CD14-positive monocyte (primary cell): ENCODE measurements around the gene FRMD4A. TPM values are rescaled to one million over a fixed set of nuclear protein-coding genes. Genes with fewer than 3 reads are reported as not detected.

Experiments
- DNase-seq, 3 donors: peaks; one replicate each; pipeline ENCODE4 v3.0.0-alpha.2; 2011 to 2022
- H2AFZ ChIP-seq: 2 replicates; pipeline ENCODE4 v1.6.0; 2012; ENCODE audit warnings: mild to moderate bottlenecking, low read depth, low read length, inconsistent platforms; ENCODE audit not compliant: insufficient read depth, poor library complexity, severe bottlenecking
- H3K27ac ChIP-seq, 2 donors: 1 replicate in 1 of 2; 2 replicates in 1 of 2; pipeline ENCODE4 v1.5.1; 2012 to 2013; ENCODE audit warnings: low read length in 2 of 2, control low read depth in 1 of 2, inconsistent platforms in 1 of 2, low read depth in 1 of 2, mild to moderate bottlenecking in 1 of 2
- H3K27me3 ChIP-seq, 2 donors: one replicate each; pipeline versions ENCODE4 v1.6.0 to v1.6.1; 2011 to 2013; ENCODE audit warnings: low read length in 2 of 2; ENCODE audit not compliant: control insufficient read depth in 2 of 2, insufficient read depth in 2 of 2
- H3K36me3 ChIP-seq, 2 donors: replicated peaks in 1 of 2; 1 replicate in 1 of 2; 2 replicates in 1 of 2; pipeline versions ENCODE4 v1.5.1 to v1.6.1; 2012 to 2013; ENCODE audit warnings: low read length in 2 of 2, control low read depth in 1 of 2, inconsistent platforms in 1 of 2, mild to moderate bottlenecking in 1 of 2; ENCODE audit not compliant: insufficient read depth in 2 of 2, control insufficient read depth in 1 of 2
- H3K4me1 ChIP-seq, 2 donors: 1 replicate in 1 of 2; 2 replicates in 1 of 2; pipeline versions ENCODE4 v1.5.1 to v1.6.1; 2012 to 2013; ENCODE audit warnings: low read length in 2 of 2, control low read depth in 1 of 2, inconsistent platforms in 1 of 2, mild to moderate bottlenecking in 1 of 2, moderate library complexity in 1 of 2; ENCODE audit not compliant: insufficient read depth in 2 of 2, control insufficient read depth in 1 of 2
- H3K4me2 ChIP-seq: replicated peaks from 2 replicates; pipeline ENCODE3; 2012; ENCODE audit warnings: low read length, moderate library complexity, mild to moderate bottlenecking; ENCODE audit not compliant: poor library complexity, severe bottlenecking; ENCODE audit errors: extremely low read depth
- H3K4me3 ChIP-seq, 3 experiments: fragments of 200-600 bp in 1 of 3; sonication (generic) in 1 of 3; replicated peaks in 1 of 3; 1 replicate in 2 of 3; 2 replicates in 1 of 3; pipeline ENCODE4 v1.5.1; 2011 to 2013; ENCODE audit warnings: low read length in 3 of 3, mild to moderate bottlenecking in 3 of 3, control low read depth in 2 of 3, low read depth in 2 of 3, inconsistent platforms in 1 of 3, moderate library complexity in 1 of 3
- H3K79me2 ChIP-seq: 2 replicates; pipeline ENCODE4 v1.6.0; 2012; ENCODE audit warnings: mild to moderate bottlenecking, control low read depth, inconsistent platforms, low read length, moderate library complexity; ENCODE audit not compliant: insufficient read depth
- H3K9ac ChIP-seq: 2 replicates; pipeline ENCODE4 v1.6.0; 2017; ENCODE audit warnings: low read length, mild to moderate bottlenecking; ENCODE audit not compliant: insufficient read depth, poor library complexity, severe bottlenecking
- H3K9me3 ChIP-seq, 2 donors: replicated peaks in 1 of 2; 1 replicate in 1 of 2; 2 replicates in 1 of 2; pipeline versions ENCODE4 v1.5.1 to v1.6.1; 2012 to 2013; ENCODE audit warnings: low read length in 2 of 2, control low read depth in 1 of 2; ENCODE audit not compliant: control insufficient read depth in 1 of 2, insufficient read depth in 1 of 2
- H4K20me1 ChIP-seq: 2 replicates; pipeline ENCODE4 v1.6.0; 2012; ENCODE audit warnings: mild to moderate bottlenecking, low read length, control low read depth, moderate library complexity; ENCODE audit not compliant: insufficient read depth
- H3K27ac Mint-ChIP-seq, 7 donors: one replicate each; pipeline ENCODE4 v1.8.0; 2020; ENCODE audit warnings: mild to moderate bottlenecking in 7 of 7, mixed read lengths in 7 of 7, moderate library complexity in 6 of 7, inconsistent platforms in 2 of 7
- H3K27me3 Mint-ChIP-seq, 3 donors: one replicate each; pipeline ENCODE4 v1.8.0; 2021 to 2022; ENCODE audit warnings: low read depth in 3 of 3, mild to moderate bottlenecking in 3 of 3, mixed read lengths in 3 of 3, moderate library complexity in 3 of 3, inconsistent platforms in 1 of 3
- H3K36me3 Mint-ChIP-seq, 2 donors: one replicate each; pipeline ENCODE4 v1.8.0; 2020; ENCODE audit warnings: mixed read lengths in 2 of 2, inconsistent platforms in 1 of 2, mild to moderate bottlenecking in 1 of 2
- H3K4me1 Mint-ChIP-seq: one replicate; pipeline ENCODE4 v1.8.0; 2020; ENCODE audit warnings: mild to moderate bottlenecking, mixed read lengths
- H3K4me3 Mint-ChIP-seq, 2 donors: one replicate each; pipeline ENCODE4 v1.8.0; 2020; ENCODE audit warnings: mild to moderate bottlenecking in 2 of 2, mixed read lengths in 2 of 2, moderate library complexity in 1 of 2
- H3K9me3 Mint-ChIP-seq, 7 donors: one replicate each; pipeline ENCODE4 v1.8.0; 2020 to 2022; ENCODE audit warnings: mixed read lengths in 7 of 7, mild to moderate bottlenecking in 6 of 7, moderate library complexity in 6 of 7, inconsistent platforms in 2 of 7
- WGBS: methylation state at CpG from one replicate; pipeline ENCODE4 v1.1.5; 2013; ENCODE audit warnings: missing lambda C conversion rate; ENCODE audit not compliant: insufficient coverage; 5-methylcytosine and 5-hydroxymethylcytosine counted together
- intact Hi-C, 2 donors: fragments of 100-400 bp; cut with micrococcal nuclease; formaldehyde crosslinking; loops; one replicate each; pipeline versions ENCODE4 v1.15.0 to v1.15.1; 2023
- polyA plus RNA-seq, 3 donors: library from polyadenylated mRNA; depleted of rRNA in 1 of 3; unstranded in 2 of 3; stranded (reverse) in 1 of 3; fragments of 300-500 nt in 2 of 3; fragments of >200 nt in 1 of 3; fragmentation: Illumina TruSeq in 2 of 3; gene quantifications; 1 replicate in 2 of 3; 2 replicates in 1 of 3; pipeline ENCODE4 v1.2.3, GENCODE V29; 2012 to 2021
- TF ChIP-seq, protein P1 (sequence below): fragments of 200-600 bp; IDR thresholded peaks from one replicate; pipeline ENCODE4 v1.8.0; 2022; ENCODE audit warnings: antibody characterized with exemption, mild to moderate bottlenecking

The FRMD4A gene
- polyA plus RNA-seq, 3 donors = 0.12 TPM; not detected in 2

GRCh38 chr10:13674645-13675588 lies 655.8 kb downstream of the FRMD4A start:
- no peak for DNase-seq
- intact Hi-C loops = no loop called here
- H3K27ac ChIP-seq = no peak overlapping the region
- H3K4me2 ChIP-seq = no peak overlapping the region
- no peak overlapping the region for H3K4me3 Mint-ChIP-seq
- H3K36me3 Mint-ChIP-seq = no peaks in the 10 kb centered on the region
- no peaks in the 10 kb centered on the region for H3K9me3 ChIP-seq
- H3K27me3 Mint-ChIP-seq = peaks cover 0 to 3% (median 2%) of the 10 kb centered on the region in 3 donors
- H3K36me3 ChIP-seq = no peaks in the 10 kb centered on the region
- WGBS = 56% methylated on average over 13 of the region's 20 CpGs
- H3K4me3 ChIP-seq = no peak overlapping the region
- TF ChIP-seq, protein P1, sequence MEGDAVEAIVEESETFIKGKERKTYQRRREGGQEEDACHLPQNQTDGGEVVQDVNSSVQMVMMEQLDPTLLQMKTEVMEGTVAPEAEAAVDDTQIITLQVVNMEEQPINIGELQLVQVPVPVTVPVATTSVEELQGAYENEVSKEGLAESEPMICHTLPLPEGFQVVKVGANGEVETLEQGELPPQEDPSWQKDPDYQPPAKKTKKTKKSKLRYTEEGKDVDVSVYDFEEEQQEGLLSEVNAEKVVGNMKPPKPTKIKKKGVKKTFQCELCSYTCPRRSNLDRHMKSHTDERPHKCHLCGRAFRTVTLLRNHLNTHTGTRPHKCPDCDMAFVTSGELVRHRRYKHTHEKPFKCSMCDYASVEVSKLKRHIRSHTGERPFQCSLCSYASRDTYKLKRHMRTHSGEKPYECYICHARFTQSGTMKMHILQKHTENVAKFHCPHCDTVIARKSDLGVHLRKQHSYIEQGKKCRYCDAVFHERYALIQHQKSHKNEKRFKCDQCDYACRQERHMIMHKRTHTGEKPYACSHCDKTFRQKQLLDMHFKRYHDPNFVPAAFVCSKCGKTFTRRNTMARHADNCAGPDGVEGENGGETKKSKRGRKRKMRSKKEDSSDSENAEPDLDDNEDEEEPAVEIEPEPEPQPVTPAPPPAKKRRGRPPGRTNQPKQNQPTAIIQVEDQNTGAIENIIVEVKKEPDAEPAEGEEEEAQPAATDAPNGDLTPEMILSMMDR = no peak
- peaks cover 2% of the 10 kb centered on the region for H3K4me1 Mint-ChIP-seq
- no peaks in the 10 kb centered on the region for H3K4me1 ChIP-seq
- H3K9ac ChIP-seq = no peak overlapping the region
- H2AFZ ChIP-seq = no peak overlapping the region
- no peaks in the 10 kb centered on the region for H3K27me3 ChIP-seq
- H3K27ac Mint-ChIP-seq = no peak overlapping the region
- no peaks in the 10 kb centered on the region for H3K79me2 ChIP-seq
- H3K9me3 Mint-ChIP-seq = no peaks in the 10 kb centered on the region
- H4K20me1 ChIP-seq = no peaks in the 10 kb centered on the region

DNA sequence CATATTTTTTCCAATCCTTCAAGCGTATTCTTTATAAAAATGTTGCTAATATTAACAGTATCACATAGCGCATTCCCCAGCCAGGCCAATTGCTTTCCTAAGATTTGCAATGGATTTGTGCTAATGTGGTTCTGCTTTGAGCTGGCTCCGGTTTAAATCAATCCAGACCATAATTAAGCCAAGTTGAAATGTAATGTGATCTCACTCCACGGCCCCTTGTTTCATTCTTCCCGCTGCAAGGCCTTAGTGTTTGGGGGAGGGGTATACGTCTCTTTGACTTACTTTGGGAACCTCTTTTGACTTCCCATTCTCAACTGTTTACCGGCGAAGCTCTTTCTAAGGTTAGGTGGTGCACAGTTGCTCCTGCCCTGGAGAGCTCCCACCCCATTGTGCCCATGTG lies 657.6 kb downstream of the FRMD4A start:
- Histone ChIP-seq H3K4me3 (no peak overlapping the region), H2AFZ (no peak overlapping the region), H4K20me1 (no peaks in the 10 kb centered on the region), H3K9me3 (no peaks in the 10 kb centered on the region), H3K36me3 (no peaks in the 10 kb centered on the region), H3K9ac (no peak overlapping the region), H3K27me3 (no peaks in the 10 kb centered on the region), H3K4me2 (no peak overlapping the region), H3K4me1 (no peaks in the 10 kb centered on the region), H3K27ac (no peak overlapping the region), H3K79me2 (no peaks in the 10 kb centered on the region)
- Mint-ChIP-seq H3K27me3 (peaks cover 0 to 2% (median 2%) of the 10 kb centered on the region in 3 donors), H3K36me3 (no peaks in the 10 kb centered on the region), H3K4me3 (no peak overlapping the region), H3K9me3 (no peaks in the 10 kb centered on the region), H3K27ac (no peak overlapping the region), H3K4me1 (peaks cover 2% of the 10 kb centered on the region)
- no CpG with 5 or more reads among the region's 8 CpGs for WGBS
- DNase-seq = no peak
- TF ChIP-seq, protein P1 = no peak
- intact Hi-C loops = no loop called here
